Posterior cingulate gyrus (tissue), 11 donors: Measurements from ENCODE around the gene ATP2B2.

Source experiments
- DNase-seq, 10 donors: peaks; one replicate each; pipeline versions ENCODE4 v3.0.0 to v3.0.0-alpha.2; 2020 to 2021; ENCODE audit warnings: mixed read lengths in 3 of 10
- intact Hi-C: fragments of 100-400 bp; cut with DNase I; formaldehyde crosslinking; loops from one replicate; pipeline ENCODE4 v1.15.1; 2023

ATP2B2 gene

GRCh38 chr3:10531031-10531430 lies 25.6 kb upstream of the ATP2B2 start:
- DNase-seq: no peak
- intact Hi-C loops: no loop called here

- DNase-seq: no peak
- intact Hi-C loops: no loop called here
Observed at GRCh38 chr3:10530241-10530640, 24.9 kb upstream of the ATP2B2 start.

- DNase-seq: no peak
- intact Hi-C loops: no loop called here
Observed at GRCh38 chr3:10529809-10530208, 24.4 kb upstream of the ATP2B2 start.

GRCh38 chr3:10528046-10528445 lies 22.7 kb upstream of the ATP2B2 start:
- intact Hi-C loops: no loop called here

GRCh38 chr3:10527295-10528001 lies 22.1 kb upstream of the ATP2B2 start:
- intact Hi-C loops: no loop called here
- DNase-seq: no peak

More at GRCh38 chr3:10528046-10528445, 22.7 kb upstream of the ATP2B2 start:
- DNase-seq: no peak

- intact Hi-C loops: no loop called here
- DNase-seq: no peak
Observed at GRCh38 chr3:10526366-10526765, 21.0 kb upstream of the ATP2B2 start.

GRCh38 chr3:10524799-10525301 lies 19.5 kb upstream of the ATP2B2 start:
- no peak for DNase-seq
- intact Hi-C loops: no loop called here

GRCh38 chr3:10524270-10524669 lies 18.9 kb upstream of the ATP2B2 start:
- DNase-seq: no peak
- intact Hi-C loops: no loop called here

GRCh38 chr3:10523561-10523960 lies 18.2 kb upstream of the ATP2B2 start:
- intact Hi-C loops: no loop called here
- DNase-seq: no peak

GRCh38 chr3:10522646-10523303 lies 17.4 kb upstream of the ATP2B2 start:
- intact Hi-C loops: no loop called here
- no peak for DNase-seq

GRCh38 chr3:10521772-10522441 lies 16.5 kb upstream of the ATP2B2 start:
- no peak for DNase-seq

GRCh38 chr3:10520072-10520471 lies 14.7 kb upstream of the ATP2B2 start:
- peak in 1 of 10 donors; percentile 37 for DNase-seq
- intact Hi-C loops: no loop called here

More at GRCh38 chr3:10521772-10522441, 16.5 kb upstream of the ATP2B2 start:
- intact Hi-C loops: no loop called here

GRCh38 chr3:10519236-10519635 lies 13.8 kb upstream of the ATP2B2 start:
- intact Hi-C loops: no loop called here
- peak in 4 of 10 donors; percentile 3 to 59 (median 18) for DNase-seq

GRCh38 chr3:10518506-10519150 lies 13.2 kb upstream of the ATP2B2 start:
- intact Hi-C loops: no loop called here
- DNase-seq: peak in 4 of 10 donors; percentile 6 to 73 (median 39)

- peak in 3 of 10 donors; percentile 4 to 77 (median 7) for DNase-seq
- intact Hi-C loops: no loop called here
Observed at GRCh38 chr3:10517627-10518026, 12.2 kb upstream of the ATP2B2 start.

- peak in 4 of 10 donors; percentile 6 to 82 (median 44) for DNase-seq
- intact Hi-C loops: no loop called here
Observed at GRCh38 chr3:10516544-10517452, 11.4 kb upstream of the ATP2B2 start.

- peak in 3 of 10 donors; percentile 2 to 64 (median 51) for DNase-seq
- intact Hi-C loops: no loop called here
Observed at GRCh38 chr3:10515884-10516495, 10.6 kb upstream of the ATP2B2 start.

- DNase-seq: peak in 1 of 10 donors; percentile 36
Observed at GRCh38 chr3:10515396-10515795, 10.0 kb upstream of the ATP2B2 start.

GRCh38 chr3:10514407-10515069 lies 9.2 kb upstream of the ATP2B2 start:
- intact Hi-C loops: no loop called here
- DNase-seq: peak in 2 of 10 donors; percentile 48 to 70

More at GRCh38 chr3:10515396-10515795, 10.0 kb upstream of the ATP2B2 start:
- intact Hi-C loops: no loop called here
